ENCODE measurements around the gene ALDOA.
"Not testable (repeated sequence)": the region's sequence is repeated elsewhere in the genome, so short reads cannot be mapped to it uniquely, and the experiment has no call there.

Gene ALDOA

GRCh38 chr16:30091474-30092372 lies 26.2 kb downstream of the ALDOA start, which contains the start of gene TBX6:
TSS of gene TBX6 (minus strand) at chr16:30091924. CDS start at chr16:30091193, 731 bp downstream.
- DNase-seq (ENCODE audit: low read depth) = peak; percentile 49

- no peak for DNase-seq (ENCODE audit: low read depth)
These were observed 26.9 kb downstream of the ALDOA start for GRCh38 chr16:30092373-30093010.

GRCh38 chr16:30094541-30095165 lies 29.1 kb downstream of the ALDOA start:
- DNase-seq (ENCODE audit: low read depth) = no peak

GRCh38 chr16:30095166-30096078 lies 29.9 kb downstream of the ALDOA start:
- DNase-seq (ENCODE audit: low read depth) = no peak

- DNase-seq (ENCODE audit: low read depth) = no peak
These were observed 30.7 kb downstream of the ALDOA start, which contains the start of gene YPEL3 for GRCh38 chr16:30096105-30096861. TSS of gene YPEL3 (minus strand) at chr16:30096213. CDS start at chr16:30095482, 731 bp downstream.

- DNase-seq (ENCODE audit: low read depth) = no peak
These were observed 31.5 kb downstream of the ALDOA start for GRCh38 chr16:30096862-30097563.

- DNase-seq (ENCODE audit: low read depth) = no peak
These were observed 38.5 kb downstream of the ALDOA start for GRCh38 chr16:30104090-30104489.

GRCh38 chr16:30104492-30104891 lies 38.9 kb downstream of the ALDOA start:
- no peak for DNase-seq (ENCODE audit: low read depth)

- DNase-seq (ENCODE audit: low read depth) = no peak
These were observed 42.7 kb downstream of the ALDOA start for GRCh38 chr16:30108059-30108850.

GRCh38 chr16:30110661-30111060 lies 45.1 kb downstream of the ALDOA start:
- no peak for DNase-seq (ENCODE audit: low read depth)

GRCh38 chr16:30112197-30113030 lies 46.9 kb downstream of the ALDOA start:
- no peak for DNase-seq (ENCODE audit: low read depth)

- DNase-seq (ENCODE audit: low read depth) = no peak
These were observed 47.6 kb downstream of the ALDOA start, which contains the start of gene GDPD3 for GRCh38 chr16:30113031-30113710. TSS of gene GDPD3 (minus strand) at chr16:30113537. CDS start at chr16:30113478, 59 bp downstream.

GRCh38 chr16:30113711-30114333 lies 48.3 kb downstream of the ALDOA start:
- DNase-seq (ENCODE audit: low read depth) = no peak

GRCh38 chr16:30114411-30114810 lies 48.9 kb downstream of the ALDOA start:
- DNase-seq (ENCODE audit: low read depth) = no peak

GRCh38 chr16:30114833-30115232 lies 49.3 kb downstream of the ALDOA start:
- not testable (repeated sequence) for DNase-seq (ENCODE audit: low read depth)

- DNase-seq (ENCODE audit: low read depth) = no peak
These were observed 49.7 kb downstream of the ALDOA start for GRCh38 chr16:30115238-30115637.
